H1 (cell line): ENCODE results near the gene VSIG2. TPM values are rescaled to one million over a fixed set of nuclear protein-coding genes. Genes with fewer than 3 reads are reported as not detected.

Experiments used
- CTCF ChIA-PET: fragments of 300-600 bp; sonication (Branson Sonifier 250); formaldehyde crosslinking; loops from one replicate; lab custom pipeline; 2021; ENCODE audit not compliant: partially characterized antibody; lab: Charles Lee
- POLR2A ChIA-PET: fragments of 300-600 bp; sonication (Branson Sonifier 250); formaldehyde crosslinking; loops from one replicate; lab custom pipeline; 2021; ENCODE audit warnings: inconsistent platforms; ENCODE audit not compliant: partially characterized antibody; lab: Charles Lee
- DNase-seq, 2 experiments: peaks; one replicate each; pipeline versions ENCODE4 v3.0.0 to v3.0.0-alpha.2; 2010 to 2022; ENCODE audit warnings: low spot score in 2 of 2, low read depth in 1 of 2, mixed read lengths in 1 of 2
- FAIRE-seq: peaks from 2 replicates; lab custom pipeline; 2011; peaks lifted over from hg19 to GRCh38; lab: Jason Lieb, UNC
- H2AFZ ChIP-seq: 2 replicates; pipeline ENCODE4 v1.8.1; 2012; ENCODE audit warnings: low read length, inconsistent platforms
- H2AK5ac ChIP-seq: 2 replicates; pipeline ENCODE4 v1.6.1; 2013; ENCODE audit warnings: low read depth, low read length
- H2BK120ac ChIP-seq: replicated peaks from 2 replicates; pipeline ENCODE3; 2013; ENCODE audit warnings: low read depth, low read length, inconsistent platforms
- H2BK12ac ChIP-seq: 2 replicates; pipeline ENCODE4 v1.6.1; 2013; ENCODE audit warnings: low read depth, low read length
- H2BK15ac ChIP-seq: 2 replicates; pipeline ENCODE4 v1.6.1; 2013; ENCODE audit warnings: low read length
- H2BK20ac ChIP-seq: 2 replicates; pipeline ENCODE4 v1.6.1; 2013; ENCODE audit warnings: low read length
- H2BK5ac ChIP-seq: 2 replicates; pipeline ENCODE4 v1.6.1; 2013; ENCODE audit warnings: low read depth, low read length
- H3K14ac ChIP-seq: 2 replicates; pipeline ENCODE4 v1.6.1; 2013; ENCODE audit warnings: inconsistent platforms; ENCODE audit not compliant: insufficient read length
- H3K18ac ChIP-seq: 2 replicates; pipeline ENCODE4 v1.6.1; 2013; ENCODE audit warnings: low read length; ENCODE audit errors: extremely low read depth
- H3K23ac ChIP-seq: 2 replicates; pipeline ENCODE4 v1.6.1; 2013; ENCODE audit warnings: inconsistent platforms; ENCODE audit not compliant: insufficient read length
- H3K23me2 ChIP-seq: 2 replicates; pipeline ENCODE4 v1.6.1; 2013; ENCODE audit warnings: low read depth, low read length
- H3K27ac ChIP-seq: 2 replicates; pipeline ENCODE4 v1.6.1; 2011; ENCODE audit warnings: low read depth, low read length, inconsistent platforms
- H3K27me3 ChIP-seq, 4 experiments: replicated peaks in 1 of 4; 1 replicate in 1 of 4; 2 replicates in 3 of 4; pipeline versions ENCODE4 v1.6.1 to v1.8.1; 2011 to 2013; ENCODE audit warnings: low read length in 3 of 4, mild to moderate bottlenecking in 3 of 4, inconsistent platforms in 2 of 4, mixed read lengths in 2 of 4, moderate library complexity in 1 of 4; ENCODE audit not compliant: control insufficient read depth in 3 of 4, insufficient read depth in 3 of 4; ENCODE audit errors: extremely low read depth in 1 of 4
- H3K36me3 ChIP-seq, 4 experiments: 2 replicates each; pipeline versions ENCODE4 v1.6.1 to v1.8.1; 2011 to 2013; ENCODE audit warnings: mild to moderate bottlenecking in 4 of 4, low read length in 3 of 4, moderate library complexity in 2 of 4, control low read depth in 1 of 4, inconsistent platforms in 1 of 4; ENCODE audit not compliant: insufficient read depth in 4 of 4, control insufficient read depth in 2 of 4
- H3K4ac ChIP-seq: replicated peaks from 2 replicates; pipeline ENCODE3; 2013; ENCODE audit warnings: low read length, low read depth, mixed read lengths, inconsistent platforms; ENCODE audit not compliant: insufficient read length
- H3K4me1 ChIP-seq, 4 experiments: replicated peaks in 1 of 4; 1 replicate in 1 of 4; 2 replicates in 3 of 4; pipeline versions ENCODE4 v1.6.1 to v1.8.1; 2011 to 2013; ENCODE audit warnings: low read length in 3 of 4, inconsistent platforms in 2 of 4, mixed read lengths in 1 of 4; ENCODE audit not compliant: insufficient read depth in 4 of 4, control insufficient read depth in 3 of 4
- H3K4me2 ChIP-seq, 2 experiments: 2 replicates each; pipeline versions ENCODE4 v1.6.1 to v1.8.1; 2011 to 2013; ENCODE audit warnings: low read depth in 2 of 2, low read length in 2 of 2, control low read depth in 1 of 2, inconsistent platforms in 1 of 2, mild to moderate bottlenecking in 1 of 2; ENCODE audit not compliant: insufficient read depth in 1 of 2
- H3K4me3 ChIP-seq, 4 experiments: fragments of 200-600, 300-600 bp in 1 of 4; sonication (generic), shearing (Covaris generic), sonication (Bioruptor Twin) in 1 of 4; 2 replicates each; pipeline versions ENCODE4 v1.5.1 to v1.8.1; 2011 to 2016; ENCODE audit warnings: low read length in 4 of 4, low read depth in 3 of 4, control low read depth in 2 of 4, inconsistent platforms in 2 of 4, mild to moderate bottlenecking in 2 of 4, mixed read lengths in 1 of 4, moderate library complexity in 1 of 4; ENCODE audit not compliant: insufficient read depth in 2 of 4; ENCODE audit errors: extremely low read depth in 1 of 4
- H3K56ac ChIP-seq: replicated peaks from 2 replicates; pipeline ENCODE3; 2013; ENCODE audit warnings: low read depth, mild to moderate bottlenecking, mixed read lengths, low read length, inconsistent platforms; ENCODE audit not compliant: insufficient read length
- H3K79me1 ChIP-seq: 2 replicates; pipeline ENCODE4 v1.6.1; 2013; ENCODE audit warnings: low read depth, low read length, control low read depth
- H3K79me2 ChIP-seq, 2 experiments: 2 replicates each; pipeline versions ENCODE4 v1.6.1 to v1.8.1; 2012 to 2013; ENCODE audit warnings: low read length in 2 of 2, mild to moderate bottlenecking in 2 of 2, inconsistent platforms in 1 of 2; ENCODE audit not compliant: insufficient read depth in 2 of 2, control insufficient read depth in 1 of 2
- H3K9ac ChIP-seq, 4 experiments: replicated peaks in 1 of 4; 1 replicate in 1 of 4; 2 replicates in 3 of 4; pipeline versions ENCODE4 v1.6.1 to v1.8.1; 2011 to 2013; ENCODE audit warnings: low read depth in 3 of 4, low read length in 3 of 4, control low read depth in 2 of 4, mild to moderate bottlenecking in 2 of 4, moderate library complexity in 2 of 4, inconsistent platforms in 1 of 4; ENCODE audit errors: extremely low read depth in 1 of 4
- H3K9me3 ChIP-seq, 2 experiments: 2 replicates each; pipeline versions ENCODE4 v1.6.1 to v1.8.1; 2012 to 2013; ENCODE audit warnings: mild to moderate bottlenecking in 2 of 2, moderate library complexity in 2 of 2, control low read depth in 1 of 2, inconsistent platforms in 1 of 2, low read depth in 1 of 2, low read length in 1 of 2, mixed read lengths in 1 of 2; ENCODE audit not compliant: insufficient read depth in 2 of 2
- H4K20me1 ChIP-seq, 2 experiments: replicated peaks in 1 of 2; 2 replicates each; pipeline versions ENCODE3 to v1.8.1; 2011 to 2013; ENCODE audit warnings: inconsistent platforms in 2 of 2, low read length in 2 of 2, mild to moderate bottlenecking in 1 of 2; ENCODE audit not compliant: insufficient read depth in 2 of 2, control insufficient read depth in 1 of 2
- H4K5ac ChIP-seq: 2 replicates; pipeline ENCODE4 v1.6.1; 2013; ENCODE audit warnings: low read length, low read depth, mixed read lengths, inconsistent platforms; ENCODE audit not compliant: insufficient read length
- H4K8ac ChIP-seq: 2 replicates; pipeline ENCODE4 v1.8.0; 2013; ENCODE audit warnings: mild to moderate bottlenecking, moderate library complexity, low read length, inconsistent platforms; ENCODE audit not compliant: insufficient read depth; ENCODE audit errors: extremely low read depth
- H4K91ac ChIP-seq: replicated peaks from 2 replicates; pipeline ENCODE3; 2013; ENCODE audit warnings: low read length, mixed read lengths, inconsistent platforms; ENCODE audit not compliant: insufficient read length
- BACH1 ChIP-seq: IDR thresholded peaks from 2 replicates; pipeline ENCODE4 v1.6.1; 2012; ENCODE audit warnings: low read length, improper control_type of control experiment
- CBX8 ChIP-seq: fragments of 300-800, 300-1000 bp; sonication (generic); IDR thresholded peaks from 2 replicates; pipeline ENCODE4 v1.7.1; 2016; ENCODE audit warnings: low read depth, low read length, borderline replicate concordance
- EGR1 ChIP-seq: IDR thresholded peaks from 2 replicates; pipeline ENCODE4 v1.6.1; 2011; ENCODE audit warnings: low read depth, low read length, borderline replicate concordance
- HDAC6 ChIP-seq: IDR thresholded peaks from one replicate; pipeline ENCODE4 v1.7.1; 2012; ENCODE audit warnings: low read depth, mild to moderate bottlenecking, inconsistent platforms, low read length, moderate library complexity
- KDM1A ChIP-seq: fragments of 200-600, 300-600 bp; sonication (generic); IDR thresholded peaks from 2 replicates; pipeline ENCODE4 v1.7.1; 2016; ENCODE audit warnings: mild to moderate bottlenecking, low read length, borderline replicate concordance
- RAD21 ChIP-seq, 2 experiments: IDR thresholded peaks in 1 of 2; conservative IDR thresholded peaks in 1 of 2; 2 replicates each; pipeline ENCODE4 v1.6.1; 2011; ENCODE audit warnings: low read depth in 2 of 2, low read length in 2 of 2, improper control_type of control experiment in 1 of 2, inconsistent platforms in 1 of 2, mild to moderate bottlenecking in 1 of 2, moderate library complexity in 1 of 2
- RBBP5 ChIP-seq: IDR thresholded peaks from 2 replicates; pipeline ENCODE4 v1.7.1; 2012; ENCODE audit warnings: low read depth, mild to moderate bottlenecking, inconsistent platforms, low read length, moderate library complexity, borderline replicate concordance
- RFX5 ChIP-seq: IDR thresholded peaks from 2 replicates; pipeline ENCODE4 v1.6.1; 2011; ENCODE audit warnings: low read depth, low read length, improper control_type of control experiment, borderline replicate concordance
- RXRA ChIP-seq: IDR thresholded peaks from 2 replicates; pipeline ENCODE4 v1.6.1; 2011; ENCODE audit warnings: low read depth, mild to moderate bottlenecking, low read length, moderate library complexity; ENCODE audit not compliant: insufficient read depth
- SIX5 ChIP-seq: IDR thresholded peaks from 2 replicates; pipeline ENCODE4 v1.6.1; 2011; ENCODE audit warnings: mild to moderate bottlenecking, low read depth, low read length
- SP2 ChIP-seq: IDR thresholded peaks from 2 replicates; pipeline ENCODE4 v1.6.1; 2012; ENCODE audit warnings: mild to moderate bottlenecking, low read length, inconsistent platforms
- ZNF274 ChIP-seq: IDR thresholded peaks from 2 replicates; pipeline ENCODE4 v1.7.0; 2012; ENCODE audit warnings: low read length, borderline replicate concordance; ENCODE audit errors: extremely low read depth
- WGBS, 2 experiments: shearing (Covaris generic) in 1 of 2; methylation state at CpG; one replicate each; pipeline versions ENCODE4 v1.1.6 to v1.1.7; 2013 to 2015; ENCODE audit warnings: low lambda C conversion rate in 2 of 2, mixed read lengths in 2 of 2, inconsistent platforms in 1 of 2, low coverage in 1 of 2, missing lambda C conversion rate in 1 of 2; ENCODE audit not compliant: insufficient replicate concordance in 2 of 2, insufficient coverage in 1 of 2, insufficient read length in 1 of 2; ENCODE audit errors: extremely low coverage in 1 of 2, missing lambda C conversion rate in 1 of 2; 5-methylcytosine and 5-hydroxymethylcytosine counted together
- polyA plus RNA-seq, 7 experiments: library from polyadenylated mRNA; depleted of rRNA in 3 of 7; stranded (reverse) in 5 of 7; unstranded in 2 of 7; fragments of >200 nt in 5 of 7; fragments of 200-250 nt in 2 of 7; gene quantifications; 1 replicate in 5 of 7; 2 replicates in 1 of 7; 4 replicates in 1 of 7; pipeline versions ENCODE4 v1.2.1 to v1.2.3, GENCODE V29; 2011 to 2013; ENCODE audit warnings: missing spikeins in 2 of 7, mixed read lengths in 2 of 7
- total RNA-seq: library from RNA; stranded (reverse); fragmentation: NEBNext Ultra II Directional; extraction: Animal tissue kit (Norgen Biotek cat#: 25700); gene quantifications from 2 replicates; pipeline ENCODE4 v1.2.1, GENCODE V29; 2021
- TF ChIP-seq, protein P1 (sequence below): IDR thresholded peaks from 2 replicates; pipeline ENCODE4 v1.6.1; 2012; ENCODE audit warnings: inconsistent platforms

Gene VSIG2
- total and polyA plus RNA-seq, 2 of the 8 experiments (the other 6 are each of a cell fraction or from before 2014, with no cell fraction given): 0.18 TPM; not detected in 1

DNA sequence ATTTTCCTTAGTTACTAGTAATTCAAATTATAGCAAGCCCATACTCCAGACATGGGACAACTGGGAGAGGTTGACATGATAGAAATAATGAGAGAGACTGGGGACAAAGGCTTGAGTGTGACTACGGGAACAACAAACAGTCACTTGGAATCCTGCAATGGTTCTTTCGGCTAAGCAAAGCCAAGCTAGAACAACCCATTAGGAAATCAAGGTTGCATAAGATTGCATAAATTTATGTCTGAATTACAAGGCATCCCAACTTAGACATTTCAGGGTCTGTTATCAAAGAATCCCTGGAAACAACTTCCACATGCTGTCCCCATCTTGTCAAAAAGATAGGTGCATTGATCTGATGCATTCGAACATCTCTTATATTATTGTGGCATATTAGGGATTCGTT is 22.5 kb downstream of the VSIG2 start:
- CTCF ChIA-PET: interaction anchor here (1.4 to 21.1 kb wide), 3 partner anchors 12 to 60 kb away, joined by 3 to 382 read pairs (median 6); partner anchors contain the start of genes ESAM and VSIG2
- no peak overlapping the region for H2AFZ ChIP-seq
- H4K91ac ChIP-seq: no peak overlapping the region
- TF ChIP-seq ZNF274 (no peak), KDM1A (no peak), RAD21 (IDR thresholded peaks at IDR 0.05 in 1 of 2, conservative IDR thresholded peaks at IDR 0.05 in 1 of 2; ENCODE audit: low read depth in 2 of 2, low read length in 2 of 2) (no peak), CBX8 (no peak), RXRA (no peak), RFX5 (no peak), SIX5 (no peak), BACH1 (no peak), EGR1 (no peak), RBBP5 (no peak), HDAC6 (no peak), SP2 (no peak)
- TF ChIP-seq, protein P1, sequence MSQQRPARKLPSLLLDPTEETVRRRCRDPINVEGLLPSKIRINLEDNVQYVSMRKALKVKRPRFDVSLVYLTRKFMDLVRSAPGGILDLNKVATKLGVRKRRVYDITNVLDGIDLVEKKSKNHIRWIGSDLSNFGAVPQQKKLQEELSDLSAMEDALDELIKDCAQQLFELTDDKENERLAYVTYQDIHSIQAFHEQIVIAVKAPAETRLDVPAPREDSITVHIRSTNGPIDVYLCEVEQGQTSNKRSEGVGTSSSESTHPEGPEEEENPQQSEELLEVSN: no peak

More for the DNA sequence above, 22.5 kb downstream of the VSIG2 start:
- Histone ChIP-seq H2BK12ac (no peak overlapping the region), H2BK120ac (no peak overlapping the region), H3K27me3 (peaks cover 0 to 6% (median 4%) of the 10 kb centered on the region in 4 experiments; a peak in 5 of 7 replicates), H3K4ac (no peak overlapping the region), H4K20me1 (no peaks in the 10 kb centered on the region), H3K36me3 (no peaks in the 10 kb centered on the region), H3K9me3 (no peaks in the 10 kb centered on the region), H3K4me1 (peaks cover 8 to 15% (median 10%) of the 10 kb centered on the region in 4 experiments), H4K5ac (no peak overlapping the region), H3K18ac (no peak overlapping the region), H3K27ac (no peak overlapping the region), H3K4me2 (no peak overlapping the region), H2BK15ac (no peak overlapping the region), H3K14ac (no peak overlapping the region), H3K79me2 (no peaks in the 10 kb centered on the region), H3K56ac (no peak overlapping the region), H3K4me3 (no peak overlapping the region), H4K8ac (no peak overlapping the region), H3K23ac (no peak overlapping the region), H3K23me2 (no peaks in the 10 kb centered on the region; the same call in 1 of the 2 replicates), H2BK20ac (no peak overlapping the region), H2BK5ac (no peak overlapping the region), H3K79me1 (no peaks in the 10 kb centered on the region), H3K9ac (no peak overlapping the region), H2AK5ac (no peak overlapping the region)
- no peak for FAIRE-seq
- POLR2A ChIA-PET: interaction anchor here (0.6 to 0.9 kb wide), 2 partner anchors 10 to 12 kb away, joined by 3 read pairs; partner anchors contain the start of gene NRGN
- WGBS, 2 experiments: 78% methylated on average over 4 of the region's 4 CpGs; no CpG with 5 or more reads in 1 of the 2 experiments
- DNase-seq: no peak
